Small intestine (tissue), 16 donors: ENCODE results near the gene CAPZA1. TPM values are rescaled to one million over a fixed set of nuclear protein-coding genes. Genes with fewer than 3 reads are reported as not detected.

Source experiments
- DNase-seq, 2 donors: peaks; one replicate each; pipeline versions ENCODE4 v3.0.0 to v3.0.0-alpha.2; 2013
- FAIRE-seq: peaks from 2 replicates; lab custom pipeline; 2012; peaks lifted over from hg19 to GRCh38; lab: Jason Lieb, UNC
- H3K27ac ChIP-seq, 3 donors: one replicate each; pipeline ENCODE4 v1.5.1; 2013; ENCODE audit warnings: low read length in 2 of 3, mild to moderate bottlenecking in 2 of 3, control low read depth in 1 of 3, inconsistent platforms in 1 of 3, low read depth in 1 of 3, moderate library complexity in 1 of 3
- H3K27me3 ChIP-seq, 3 donors: one replicate each; pipeline ENCODE4 v1.6.1; 2013; ENCODE audit warnings: low read length in 3 of 3, inconsistent platforms in 1 of 3; ENCODE audit not compliant: control insufficient read depth in 3 of 3, insufficient read depth in 3 of 3
- H3K36me3 ChIP-seq, 3 donors: one replicate each; pipeline ENCODE4 v1.6.1; 2013; ENCODE audit warnings: low read length in 3 of 3, inconsistent platforms in 1 of 3, low read depth in 1 of 3, mild to moderate bottlenecking in 1 of 3, moderate library complexity in 1 of 3; ENCODE audit not compliant: control insufficient read depth in 3 of 3, insufficient read depth in 2 of 3
- H3K4me1 ChIP-seq, 3 donors: one replicate each; pipeline ENCODE4 v1.6.1; 2013; ENCODE audit warnings: low read length in 2 of 3, inconsistent platforms in 1 of 3, low read depth in 1 of 3, mild to moderate bottlenecking in 1 of 3, moderate library complexity in 1 of 3; ENCODE audit not compliant: control insufficient read depth in 3 of 3, insufficient read depth in 2 of 3
- H3K4me3 ChIP-seq, 3 donors: one replicate each; pipeline ENCODE4 v1.5.1; 2013; ENCODE audit warnings: low read length in 3 of 3, control low read depth in 1 of 3, inconsistent platforms in 1 of 3, low read depth in 1 of 3, mild to moderate bottlenecking in 1 of 3, moderate library complexity in 1 of 3
- H3K9me3 ChIP-seq, 2 donors: one replicate each; pipeline ENCODE4 v1.6.1; 2013; ENCODE audit warnings: low read depth in 1 of 2, low read length in 1 of 2; ENCODE audit not compliant: control insufficient read depth in 2 of 2, insufficient read depth in 1 of 2
- WGBS, 3 donors: extraction: QIAGEN DNeasy Blood & Tissue Kit; methylation state at CpG; one replicate each; pipeline ENCODE4 v1.1.7; 2013; 5-methylcytosine and 5-hydroxymethylcytosine counted together
- long read RNA-seq, 10 donors: transcript quantifications; one replicate each; lab custom pipeline, GENCODE V29; 2026
- polyA plus RNA-seq, 4 donors: library from polyadenylated mRNA; stranded (reverse) in 3 of 4; unstranded in 1 of 4; fragments of 200-250 nt in 3 of 4; fragments of 120-200 nt in 1 of 4; gene quantifications; one replicate each; pipeline versions ENCODE4 v1.2.1 to v1.2.3, GENCODE V29; 2013
- donor health status: healthy with polysubstance abuse.
- donor health status: control.
- donor health status: control.
- donor health status: Bipolar disorder and iron deficiency.
- donor health status: healthy.

The CAPZA1 gene
- polyA plus RNA-seq, result 100 to 1,000 TPM in 2 of 4 donors, 10 to 100 TPM in 2; 76.2 to 111 (median 92.4) TPM
- long read RNA-seq, donor 1, result 0 reads
- long read RNA-seq, donor 2, transcript CAPZA1-201 (10 exons, 3,020 nt), result major isoform, 23 of 25 reads
- long read RNA-seq, donor 2, partial matches to known transcripts, result 0 of 25 reads
- long read RNA-seq, donor 2, other reads (novel, unspliced or antisense), result 0 of 25 reads
- long read RNA-seq, donor 3, transcript CAPZA1-201 (10 exons, 3,020 nt), result major isoform, 17 of 137 reads
- long read RNA-seq, donor 3, partial matches to known transcripts, result 116 of 137 reads
- long read RNA-seq, donor 3, other reads (novel, unspliced or antisense), result 0 of 137 reads
- long read RNA-seq, donor 4, partial matches to known transcripts, result 0 of 1 reads
- long read RNA-seq, donor 4, other reads (novel, unspliced or antisense), result 0 of 1 reads
- long read RNA-seq, donor 5, transcript CAPZA1-201 (10 exons, 3,020 nt), result major isoform, 7 of 8 reads
- long read RNA-seq, donor 5, partial matches to known transcripts, result 0 of 8 reads
- long read RNA-seq, donor 5, other reads (novel, unspliced or antisense), result 0 of 8 reads
- long read RNA-seq, donor 6, transcript CAPZA1-201 (10 exons, 3,020 nt), result major isoform, 18 of 21 reads
- long read RNA-seq, donor 6, partial matches to known transcripts, result 0 of 21 reads
- long read RNA-seq, donor 6, other reads (novel, unspliced or antisense), result 0 of 21 reads
- long read RNA-seq, donor 7, result 0 reads
- long read RNA-seq, donor 8, partial matches to known transcripts, result 0 of 2 reads
- long read RNA-seq, donor 8, other reads (novel, unspliced or antisense), result 0 of 2 reads
- long read RNA-seq, donor 9, transcript CAPZA1-201 (10 exons, 3,020 nt), result major isoform, 5 of 5 reads
- long read RNA-seq, donor 9, partial matches to known transcripts, result 0 of 5 reads
- long read RNA-seq, donor 9, other reads (novel, unspliced or antisense), result 0 of 5 reads
- long read RNA-seq, donor 10, transcript CAPZA1-201 (10 exons, 3,020 nt), result major isoform, 59 of 71 reads
- long read RNA-seq, donor 10, partial matches to known transcripts, result 7 of 71 reads
- long read RNA-seq, donor 10, other reads (novel, unspliced or antisense), result 0 of 71 reads

- peak; percentile 93 to 96 for DNase-seq
- 0 to 1% (median 0%) methylated on average over 50 of the region's 50 CpGs for WGBS, 3 donors
- peaks cover 0 to 18% (median 0%) of the 10 kb centered on the region in 3 donors for H3K36me3 ChIP-seq
- H3K4me1 ChIP-seq, result peaks cover 0 to 15% (median 5%) of the 10 kb centered on the region in 3 donors
- H3K27ac ChIP-seq, result peak within 1 kb of the TSS; percentile 94 to 100 (median 98)
- peak within 1 kb of the TSS; percentile 89 to 98 (median 93) for H3K4me3 ChIP-seq
- H3K27me3 ChIP-seq, result no peaks in the 10 kb centered on the region
- no peak for FAIRE-seq
- H3K9me3 ChIP-seq, result no peaks in the 10 kb centered on the region
These were observed at the start of gene CAPZA1 for GRCh38 chr1:112619518-112620376. TSS of gene CAPZA1 (plus strand) at chr1:112619832. CDS start at chr1:112619845, 13 bp downstream.

GRCh38 chr1:112575154-112575804 is 44.4 kb upstream of the CAPZA1 start:
- no peaks in the 10 kb centered on the region for H3K4me1 ChIP-seq
- no peaks in the 10 kb centered on the region for H3K9me3 ChIP-seq
- no peak overlapping the region for H3K4me3 ChIP-seq
- no peak overlapping the region for H3K27ac ChIP-seq
- FAIRE-seq (no peak), DNase-seq (peak in 1 of 2 donors; percentile 33)
- peaks cover 0 to 32% (median 4%) of the 10 kb centered on the region in 3 donors for H3K36me3 ChIP-seq
- no peaks in the 10 kb centered on the region for H3K27me3 ChIP-seq
- 91 to 92% (median 91%) methylated on average over 8 of the region's 8 CpGs for WGBS, 3 donors

GRCh38 chr1:112576240-112576639 is 43.4 kb upstream of the CAPZA1 start:
- no peaks in the 10 kb centered on the region for H3K4me1 ChIP-seq
- H3K27me3 ChIP-seq, result no peaks in the 10 kb centered on the region
- 94 to 95% (median 95%) methylated on average over 3 of the region's 3 CpGs for WGBS, 3 donors
- FAIRE-seq (no peak), DNase-seq (no peak)
- H3K9me3 ChIP-seq, result no peaks in the 10 kb centered on the region
- peaks cover 0 to 28% (median 4%) of the 10 kb centered on the region in 3 donors for H3K36me3 ChIP-seq
- no peak overlapping the region for H3K27ac ChIP-seq
- H3K4me3 ChIP-seq, result no peak overlapping the region

GRCh38 chr1:112579801-112580510 is 39.7 kb upstream of the CAPZA1 start:
- Histone ChIP-seq H3K27me3 (no peaks in the 10 kb centered on the region), H3K36me3 (peaks cover 0 to 9% (median 0%) of the 10 kb centered on the region in 3 donors), H3K4me1 (no peaks in the 10 kb centered on the region), H3K9me3 (no peaks in the 10 kb centered on the region), H3K27ac (no peak overlapping the region), H3K4me3 (no peak overlapping the region)
- FAIRE-seq (no peak), DNase-seq (no peak)
- 92 to 94% (median 92%) methylated on average over 5 of the region's 5 CpGs for WGBS, 3 donors

- H3K9me3 ChIP-seq, result no peaks in the 10 kb centered on the region
- H3K27ac ChIP-seq, result no peak overlapping the region
- peak; percentile 49 for FAIRE-seq
- DNase-seq, result peak in 1 of 2 donors; percentile 28
- no peak overlapping the region for H3K4me3 ChIP-seq
- H3K36me3 ChIP-seq, result peaks cover 0 to 4% (median 2%) of the 10 kb centered on the region in 3 donors
- H3K27me3 ChIP-seq, result no peaks in the 10 kb centered on the region
- H3K4me1 ChIP-seq, result no peaks in the 10 kb centered on the region
These were observed 37.9 kb upstream of the CAPZA1 start for GRCh38 chr1:112581586-112582192.

GRCh38 chr1:112583366-112583765 is 36.3 kb upstream of the CAPZA1 start:
- no peaks in the 10 kb centered on the region for H3K9me3 ChIP-seq
- H3K4me3 ChIP-seq, result no peak overlapping the region
- H3K27me3 ChIP-seq, result no peaks in the 10 kb centered on the region
- FAIRE-seq (no peak), DNase-seq (no peak)
- H3K36me3 ChIP-seq, result peaks cover 0 to 4% (median 2%) of the 10 kb centered on the region in 3 donors
- no peaks in the 10 kb centered on the region for H3K4me1 ChIP-seq
- no peak overlapping the region for H3K27ac ChIP-seq

GRCh38 chr1:112589766-112590165 is 29.9 kb upstream of the CAPZA1 start:
- no peak for FAIRE-seq

More at GRCh38 chr1:112589766-112590165, 29.9 kb upstream of the CAPZA1 start:
- no peaks in the 10 kb centered on the region for H3K27me3 ChIP-seq
- H3K27ac ChIP-seq, result no peak overlapping the region
- H3K4me1 ChIP-seq, result no peaks in the 10 kb centered on the region
- H3K4me3 ChIP-seq, result no peak overlapping the region
- H3K36me3 ChIP-seq, result peaks cover 2 to 5% (median 4%) of the 10 kb centered on the region in 3 donors
- WGBS, 3 donors, result 92 to 93% (median 92%) methylated on average over 1 of the region's 1 CpG
- no peak for DNase-seq
- peaks cover 0 to 6% of the 10 kb centered on the region in 2 donors for H3K9me3 ChIP-seq
